ENCODE results near the gene GPANK1.

DNA sequence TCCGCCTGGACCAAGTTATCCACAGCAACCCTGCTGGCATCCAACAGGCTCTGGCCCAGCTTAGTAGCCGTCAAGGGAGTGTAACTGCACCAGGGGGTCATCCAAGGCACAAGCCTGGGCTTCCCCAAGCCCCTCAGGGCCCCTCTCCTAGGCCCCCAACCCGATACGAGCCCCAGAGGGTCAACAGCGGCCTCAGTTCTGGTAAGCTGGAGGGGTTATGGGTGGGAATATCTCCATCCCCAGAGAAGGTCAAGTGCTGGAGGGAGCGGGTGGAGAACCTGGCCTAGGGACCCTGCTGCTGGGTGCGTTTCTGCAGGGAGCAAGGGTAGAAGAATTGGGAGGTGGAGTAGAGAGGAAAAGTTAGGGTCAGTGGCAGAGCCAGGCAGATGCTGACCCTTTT, 31.4 kb downstream of the GPANK1 start:
- TF ChIP-seq, protein P1, sequence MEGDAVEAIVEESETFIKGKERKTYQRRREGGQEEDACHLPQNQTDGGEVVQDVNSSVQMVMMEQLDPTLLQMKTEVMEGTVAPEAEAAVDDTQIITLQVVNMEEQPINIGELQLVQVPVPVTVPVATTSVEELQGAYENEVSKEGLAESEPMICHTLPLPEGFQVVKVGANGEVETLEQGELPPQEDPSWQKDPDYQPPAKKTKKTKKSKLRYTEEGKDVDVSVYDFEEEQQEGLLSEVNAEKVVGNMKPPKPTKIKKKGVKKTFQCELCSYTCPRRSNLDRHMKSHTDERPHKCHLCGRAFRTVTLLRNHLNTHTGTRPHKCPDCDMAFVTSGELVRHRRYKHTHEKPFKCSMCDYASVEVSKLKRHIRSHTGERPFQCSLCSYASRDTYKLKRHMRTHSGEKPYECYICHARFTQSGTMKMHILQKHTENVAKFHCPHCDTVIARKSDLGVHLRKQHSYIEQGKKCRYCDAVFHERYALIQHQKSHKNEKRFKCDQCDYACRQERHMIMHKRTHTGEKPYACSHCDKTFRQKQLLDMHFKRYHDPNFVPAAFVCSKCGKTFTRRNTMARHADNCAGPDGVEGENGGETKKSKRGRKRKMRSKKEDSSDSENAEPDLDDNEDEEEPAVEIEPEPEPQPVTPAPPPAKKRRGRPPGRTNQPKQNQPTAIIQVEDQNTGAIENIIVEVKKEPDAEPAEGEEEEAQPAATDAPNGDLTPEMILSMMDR (IDR thresholded peaks at IDR 0.05; ENCODE audit: insufficient read depth, low read length): no peak
- no peak; the same call in 1 of the 2 replicates for TF ChIP-seq POLR2AphosphoS5 (IDR thresholded peaks at IDR 0.05; ENCODE audit: low read depth)
- no peak for TF ChIP-seq SPI1 (IDR thresholded peaks at IDR 0.05; ENCODE audit: borderline replicate concordance, low read depth)

Measured in HL-60 (cell line).